Activated CD4-positive, CD25-positive, alpha-beta regulatory T cell treated with anti-CD3 and anti-CD28 coated beads, Interleukin-2, amount 50 U/mL, for 72 hours (primary cell): ENCODE data around the gene RPL26.
"Not testable (repeated sequence)": the region's sequence is repeated elsewhere in the genome, so short reads cannot be mapped to it uniquely, and the experiment has no call there.

Source experiments
- DNase-seq: peaks from one replicate; pipeline ENCODE4 v3.0.0; 2021

The RPL26 gene

DNA sequence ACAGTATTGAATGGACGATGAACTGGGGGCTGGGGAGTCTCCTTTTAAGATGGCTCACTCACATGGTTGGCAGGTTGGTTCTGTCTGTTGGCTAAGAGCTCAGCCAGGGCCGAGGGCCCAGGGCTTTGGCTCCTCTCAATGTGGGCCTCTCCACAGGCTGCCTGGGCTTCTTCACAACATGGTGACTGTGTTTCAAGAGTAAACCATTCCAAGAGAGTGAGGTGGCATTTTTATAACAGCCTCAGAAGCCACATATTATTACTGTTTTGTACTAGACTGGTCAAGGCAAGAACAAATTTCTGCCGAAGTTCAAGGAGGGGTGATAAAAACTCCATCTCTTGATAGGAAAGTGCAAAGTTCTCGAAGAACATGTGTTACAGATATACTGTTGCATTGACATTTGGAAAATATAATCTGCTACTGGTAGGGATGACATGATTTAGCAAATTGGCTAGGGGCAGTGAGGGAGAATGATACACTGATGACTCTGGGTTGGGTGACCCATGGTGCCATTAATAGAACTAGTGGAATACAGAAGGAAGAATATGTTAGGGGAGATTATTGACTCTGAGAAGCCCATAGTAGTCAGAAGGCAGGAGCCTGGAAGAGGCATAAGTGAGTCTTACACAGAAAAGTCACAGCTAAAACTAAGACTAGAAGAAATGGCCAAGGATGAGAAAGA lies 20.2 kb downstream of the RPL26 start:
- no peak for DNase-seq

DNA sequence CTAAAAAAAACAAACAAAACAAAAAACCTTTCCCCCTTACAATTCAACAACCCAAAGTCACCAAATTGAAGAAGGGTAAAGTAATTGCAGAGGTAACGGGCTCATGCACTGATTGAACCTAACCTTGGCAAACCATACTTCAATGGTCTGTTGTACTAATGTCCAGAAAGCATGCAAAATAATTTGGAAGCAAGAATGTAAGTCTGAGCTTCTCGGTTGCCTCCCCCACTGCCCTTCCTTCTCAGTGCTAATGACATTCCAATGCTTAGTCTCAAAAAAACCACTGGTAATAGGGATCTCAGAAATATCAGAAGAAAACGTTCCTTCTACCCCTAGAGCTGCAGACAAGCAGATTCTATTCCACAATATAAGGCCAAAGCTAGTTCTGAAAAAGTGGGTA lies 22.2 kb downstream of the RPL26 start:
- DNase-seq, result no peak

GRCh38 chr17:8360260-8360659 lies 22.7 kb downstream of the RPL26 start:
- no peak for DNase-seq

GRCh38 chr17:8359769-8360168 lies 23.2 kb downstream of the RPL26 start:
- no peak for DNase-seq

- no peak for DNase-seq
These were observed 25.1 kb downstream of the RPL26 start for GRCh38 chr17:8357910-8358309.

GRCh38 chr17:8354236-8354635 lies 28.8 kb downstream of the RPL26 start:
- no peak for DNase-seq

DNA sequence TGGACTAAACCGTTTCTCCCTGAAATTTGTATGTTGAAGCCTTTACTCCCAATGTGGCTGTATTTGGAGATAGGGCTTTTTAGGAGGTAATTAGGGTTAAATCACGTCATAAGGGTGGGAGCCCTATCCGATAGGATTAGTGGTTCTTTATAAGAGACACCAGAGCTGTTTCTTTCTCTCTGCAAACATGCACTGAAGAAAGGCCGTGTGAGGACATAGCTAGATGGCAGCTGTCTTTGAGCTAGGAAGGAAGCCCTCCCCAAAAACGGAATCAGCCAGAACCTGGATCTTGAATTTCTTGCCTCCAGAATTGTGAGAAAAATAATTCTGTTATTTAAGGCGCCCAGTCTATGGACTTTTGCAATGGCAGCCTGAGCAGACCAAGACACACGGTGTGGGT lies 29.3 kb downstream of the RPL26 start:
- DNase-seq, result no peak

- DNase-seq, result no peak
These were observed 32.7 kb downstream of the RPL26 start for GRCh38 chr17:8350339-8350738.

GRCh38 chr17:8347001-8347400 lies 36.0 kb downstream of the RPL26 start:
- not testable (repeated sequence) for DNase-seq

GRCh38 chr17:8345951-8346665 lies 36.9 kb downstream of the RPL26 start:
- DNase-seq, result no peak

GRCh38 chr17:8345052-8345690 lies 37.8 kb downstream of the RPL26 start:
- DNase-seq, result no peak

GRCh38 chr17:8341456-8341855 lies 41.5 kb downstream of the RPL26 start:
- DNase-seq, result no peak

- DNase-seq, result no peak
These were observed 43.5 kb downstream of the RPL26 start, which contains the start of gene ODF4 for GRCh38 chr17:8339540-8339939. ODF4 (plus strand) TSS chr17:8339840; CDS start chr17:8340052, 212 bp downstream.

DNA sequence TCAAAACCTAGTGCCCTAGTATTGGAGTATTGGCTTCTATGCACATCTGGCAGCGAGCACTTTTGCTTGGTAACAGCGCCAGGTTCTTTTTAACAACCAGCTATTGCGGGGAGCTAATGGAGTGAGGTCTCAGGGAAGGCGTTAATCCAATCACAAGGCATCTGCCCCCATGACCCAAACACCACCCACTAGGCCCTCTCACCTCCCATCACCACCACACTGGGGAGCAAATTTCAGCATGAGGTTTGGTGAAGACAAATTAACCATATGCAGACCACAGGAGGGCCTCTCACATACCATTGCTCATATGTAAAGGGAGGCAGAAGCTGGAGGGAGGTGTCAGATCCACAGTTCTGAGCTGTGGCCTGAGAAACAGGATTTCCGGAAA lies 44.2 kb downstream of the RPL26 start:
- no peak for DNase-seq

GRCh38 chr17:8337802-8338752 lies 44.9 kb downstream of the RPL26 start:
- DNase-seq, result no peak

DNA sequence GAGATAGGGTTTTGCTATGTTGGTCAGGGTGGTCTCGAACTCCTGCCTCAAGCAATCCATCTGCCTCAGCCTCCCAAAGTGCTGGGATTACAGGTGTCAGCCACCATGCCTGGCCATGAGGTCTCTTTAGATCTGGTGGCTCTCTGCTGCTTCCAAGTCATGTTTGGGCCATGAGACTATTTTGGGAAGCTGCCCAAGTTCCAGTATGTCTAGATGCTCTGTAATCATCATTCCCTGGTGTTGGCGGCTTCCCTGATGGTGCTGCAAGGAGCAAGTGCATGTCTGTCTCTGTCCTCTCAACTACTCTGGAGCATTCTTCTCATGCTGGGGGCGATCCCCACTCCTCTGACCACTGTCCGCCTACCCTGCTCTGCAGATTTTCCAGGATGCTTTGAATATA lies 49.7 kb downstream of the RPL26 start:
- DNase-seq, result no peak

DNA sequence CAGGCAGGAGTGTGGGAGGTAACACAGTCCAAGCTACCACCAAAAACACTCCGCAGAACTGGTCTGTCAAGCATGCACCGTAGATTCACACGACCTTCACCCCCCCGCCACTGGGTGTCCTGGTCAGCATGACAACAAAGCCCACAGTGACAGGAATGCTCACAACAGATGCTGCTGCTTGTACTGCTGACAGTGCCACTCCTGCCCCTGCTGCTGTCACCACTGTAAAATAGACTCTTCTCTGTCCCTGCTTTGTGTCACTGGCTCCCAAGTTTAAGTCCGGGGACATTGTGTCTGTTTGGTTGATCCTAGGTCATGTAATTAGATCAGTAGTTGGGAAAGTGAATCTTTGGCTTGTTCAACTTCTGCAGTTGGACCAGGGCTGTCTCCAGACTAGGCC lies 50.3 kb downstream of the RPL26 start:
- DNase-seq, result no peak

GRCh38 chr17:8332128-8332527 lies 50.9 kb downstream of the RPL26 start:
- no peak for DNase-seq
